ENCODE measurements around the gene PSKH1.
"Not testable (repeated sequence)": the region's sequence is repeated elsewhere in the genome, so short reads cannot be mapped to it uniquely, and the experiment has no call there.

The PSKH1 gene

GRCh38 chr16:67892899-67893742 is at the start of gene PSKH1:
PSKH1 (plus strand) TSS chr16:67893254; CDS start chr16:67908750, 15,496 bp downstream.
- peak; percentile 72 for DNase-seq

- no peak for DNase-seq
Measured at GRCh38 chr16:67843343-67843765, 49.7 kb upstream of the PSKH1 start.

- no peak for DNase-seq
Measured at GRCh38 chr16:67844497-67844896, 48.6 kb upstream of the PSKH1 start.

- DNase-seq, result no peak
Measured at GRCh38 chr16:67845291-67846062, 47.6 kb upstream of the PSKH1 start.

GRCh38 chr16:67846063-67846319 is 47.1 kb upstream of the PSKH1 start:
- no peak for DNase-seq

GRCh38 chr16:67846320-67847063 is 46.6 kb upstream of the PSKH1 start, which contains the start of gene NUTF2:
NUTF2 (plus strand) TSS chr16:67846933; CDS start chr16:67865131, 18,198 bp downstream.
- DNase-seq, result peak; percentile 87

- no peak for DNase-seq
Measured at GRCh38 chr16:67847064-67847861, 45.8 kb upstream of the PSKH1 start, which contains the start of gene CENPT. CENPT (minus strand) TSS chr16:67847693; CDS start chr16:67833859, 13,834 bp downstream.

- DNase-seq, result no peak
Measured at GRCh38 chr16:67848118-67848517, 44.9 kb upstream of the PSKH1 start.

GRCh38 chr16:67853670-67854069 is 39.4 kb upstream of the PSKH1 start:
- DNase-seq, result no peak

- DNase-seq, result no peak
Measured at GRCh38 chr16:67855789-67856188, 37.3 kb upstream of the PSKH1 start.

- DNase-seq, result no peak
Measured at GRCh38 chr16:67856927-67857546, 36.0 kb upstream of the PSKH1 start.

GRCh38 chr16:67857547-67858233 is 35.4 kb upstream of the PSKH1 start:
- peak; percentile 67 for DNase-seq

GRCh38 chr16:67858500-67858899 is 34.6 kb upstream of the PSKH1 start:
- no peak for DNase-seq

GRCh38 chr16:67860589-67861398 is 32.3 kb upstream of the PSKH1 start:
- DNase-seq, result no peak

- no peak for DNase-seq
Measured at GRCh38 chr16:67861877-67862276, 31.2 kb upstream of the PSKH1 start.

GRCh38 chr16:67862623-67863583 is 30.2 kb upstream of the PSKH1 start:
- no peak for DNase-seq

GRCh38 chr16:67864044-67864443 is 29.0 kb upstream of the PSKH1 start:
- DNase-seq, result not testable (repeated sequence)

- no peak for DNase-seq
Measured at GRCh38 chr16:67864594-67864993, 28.5 kb upstream of the PSKH1 start.

- DNase-seq, result no peak
Measured at GRCh38 chr16:67865318-67865717, 27.7 kb upstream of the PSKH1 start.

Measured in NCI-H510A (cell line).